ENCODE results near the gene ENC1.

The ENC1 gene

DNA sequence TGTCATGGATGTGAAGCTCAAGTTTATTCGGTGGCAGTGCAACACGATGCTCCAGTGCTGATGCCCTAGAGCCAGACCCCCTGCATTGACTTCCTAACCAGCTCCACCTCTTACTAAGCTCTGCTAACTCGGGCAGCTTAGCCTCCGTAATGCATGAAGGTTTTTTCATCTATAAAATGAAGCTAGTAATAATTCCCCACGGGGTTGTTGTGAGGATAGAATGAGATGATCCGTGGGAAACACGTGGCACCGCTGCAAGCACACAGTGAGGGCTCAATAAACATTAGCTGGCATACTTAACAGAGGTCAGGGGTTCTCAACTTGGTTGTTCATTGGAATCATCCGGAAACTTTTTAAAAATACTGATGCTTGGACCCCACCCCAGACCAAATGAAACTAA, 6.8 kb downstream of the ENC1 start:
- no peak overlapping the region for H3K4me3 ChIP-seq (ENCODE audit: insufficient read depth, low read depth, low read length)
- 85% methylated on average over 9 of the region's 9 CpGs for WGBS, 2 experiments
- H3K36me3 ChIP-seq (ENCODE audit: control insufficient read depth, insufficient read depth, low read length), result peaks cover 23% of the 10 kb centered on the region
- no peak overlapping the region for H3K27ac ChIP-seq (ENCODE audit: insufficient read depth, low read depth, low read length, poor library complexity, severe bottlenecking)
- H3K27me3 ChIP-seq (ENCODE audit: control insufficient read depth, insufficient read depth, low read length, poor library complexity, severe bottlenecking), result no peaks in the 10 kb centered on the region
- H3K9me3 ChIP-seq (ENCODE audit: control insufficient read depth, low read length), result no peaks in the 10 kb centered on the region
- H3K4me1 ChIP-seq (ENCODE audit: control insufficient read depth, insufficient read depth, low read length), result peaks cover 54% of the 10 kb centered on the region

- Histone ChIP-seq H3K36me3 (ENCODE audit: control insufficient read depth, insufficient read depth, low read length) (peaks cover 23% of the 10 kb centered on the region), H3K27me3 (ENCODE audit: control insufficient read depth, insufficient read depth, low read length, poor library complexity, severe bottlenecking) (no peaks in the 10 kb centered on the region), H3K9me3 (ENCODE audit: control insufficient read depth, low read length) (no peaks in the 10 kb centered on the region), H3K4me3 (ENCODE audit: insufficient read depth, low read depth, low read length) (no peak overlapping the region), H3K4me1 (ENCODE audit: control insufficient read depth, insufficient read depth, low read length) (peaks cover 61% of the 10 kb centered on the region), H3K27ac (ENCODE audit: insufficient read depth, low read depth, low read length, poor library complexity, severe bottlenecking) (no peak overlapping the region)
- WGBS, 2 experiments, result 92 to 97% methylated on average over 4 of the region's 4 CpGs
These were observed 7.6 kb downstream of the ENC1 start for GRCh38 chr5:74632947-74633356.

DNA sequence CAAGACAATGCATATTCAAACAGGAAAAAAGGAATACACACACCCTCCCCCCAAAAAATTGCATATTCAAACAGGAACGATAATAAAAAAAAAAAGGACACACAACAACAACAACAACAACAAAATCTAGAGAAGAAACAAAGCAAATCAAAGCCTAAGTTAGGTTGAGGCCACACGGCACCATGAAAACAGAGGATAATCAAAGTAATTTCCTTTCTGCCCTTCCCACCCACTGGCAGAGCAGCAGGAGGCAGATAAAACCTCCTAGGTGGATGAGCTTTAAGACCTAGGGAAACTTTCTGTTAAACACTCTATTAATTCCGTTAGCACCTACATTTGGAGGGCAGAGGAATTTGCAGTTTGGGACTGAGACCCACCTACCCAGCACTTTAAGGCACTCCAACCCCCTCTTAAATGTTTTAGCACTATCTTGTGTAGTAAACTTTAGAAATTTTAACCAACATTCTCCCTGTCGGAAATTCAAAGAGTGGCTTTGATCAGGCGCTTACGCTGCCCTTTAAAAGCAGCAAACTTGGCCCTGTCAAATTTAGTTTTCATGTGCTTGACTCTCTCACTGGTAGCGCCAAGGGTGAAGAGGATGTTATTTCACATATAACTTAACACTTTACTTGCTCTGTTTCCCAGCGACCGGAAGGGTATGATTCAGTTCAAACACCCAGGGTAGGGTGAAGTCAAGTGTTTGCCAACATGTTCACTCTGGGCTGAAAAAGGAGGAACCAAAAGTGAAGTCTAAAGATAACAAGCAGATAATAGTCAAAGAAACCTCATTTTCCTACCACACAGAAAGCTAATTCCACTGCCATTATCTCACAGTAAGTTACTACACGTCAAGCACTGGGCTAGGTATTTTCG, 9.2 kb downstream of the ENC1 start:
- H3K4me1 ChIP-seq (ENCODE audit: control insufficient read depth, insufficient read depth, low read length), result peaks cover 64% of the 10 kb centered on the region
- no peaks in the 10 kb centered on the region for H3K27me3 ChIP-seq (ENCODE audit: control insufficient read depth, insufficient read depth, low read length, poor library complexity, severe bottlenecking)
- no peak overlapping the region for H3K4me3 ChIP-seq (ENCODE audit: insufficient read depth, low read depth, low read length)
- 41 to 43% methylated on average over 11 of the region's 11 CpGs for WGBS, 2 experiments
- H3K27ac ChIP-seq (ENCODE audit: insufficient read depth, low read depth, low read length, poor library complexity, severe bottlenecking), result no peak overlapping the region
- no peaks in the 10 kb centered on the region for H3K9me3 ChIP-seq (ENCODE audit: control insufficient read depth, low read length)
- H3K36me3 ChIP-seq (ENCODE audit: control insufficient read depth, insufficient read depth, low read length), result peaks cover 23% of the 10 kb centered on the region

DNA sequence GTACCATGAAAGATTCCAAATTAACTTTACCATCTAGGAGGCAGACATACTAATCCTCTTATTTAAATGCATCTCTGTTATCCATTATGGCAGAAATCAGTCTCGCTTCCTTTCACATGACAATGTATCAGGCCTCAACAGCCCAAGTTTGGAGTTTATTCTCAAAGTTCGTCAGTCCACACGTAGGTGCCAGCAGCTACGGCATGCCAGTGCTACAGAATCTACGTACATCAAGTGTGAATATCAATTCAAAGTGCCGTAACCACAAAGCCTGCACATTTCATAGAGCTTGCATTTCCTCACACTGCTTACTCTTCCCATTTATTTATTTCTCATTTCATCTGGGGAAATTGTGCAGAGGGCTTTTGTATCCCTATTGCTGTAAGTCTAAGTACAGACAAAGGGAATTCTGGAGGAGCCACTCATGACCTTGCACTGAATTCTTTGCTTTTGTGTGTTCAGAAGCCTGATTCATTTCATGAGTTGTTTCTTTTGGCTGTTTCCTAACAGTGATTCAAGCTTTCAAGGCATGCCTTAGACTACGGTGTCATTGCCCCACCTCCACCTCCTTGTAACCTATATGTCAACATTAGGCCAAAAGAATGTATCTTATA, 10.0 kb downstream of the ENC1 start:
- Histone ChIP-seq H3K4me1 (ENCODE audit: control insufficient read depth, insufficient read depth, low read length) (peaks cover 68% of the 10 kb centered on the region), H3K4me3 (ENCODE audit: insufficient read depth, low read depth, low read length) (no peak overlapping the region), H3K36me3 (ENCODE audit: control insufficient read depth, insufficient read depth, low read length) (peaks cover 16% of the 10 kb centered on the region), H3K27me3 (ENCODE audit: control insufficient read depth, insufficient read depth, low read length, poor library complexity, severe bottlenecking) (no peaks in the 10 kb centered on the region), H3K9me3 (ENCODE audit: control insufficient read depth, low read length) (no peaks in the 10 kb centered on the region), H3K27ac (ENCODE audit: insufficient read depth, low read depth, low read length, poor library complexity, severe bottlenecking) (no peak overlapping the region)
- WGBS, 2 experiments, result 86 to 92% methylated on average over 6 to 7 of the region's 7 CpGs

GRCh38 chr5:74629326-74629725, 11.2 kb downstream of the ENC1 start:
- Histone ChIP-seq H3K27me3 (ENCODE audit: control insufficient read depth, insufficient read depth, low read length, poor library complexity, severe bottlenecking) (no peaks in the 10 kb centered on the region), H3K4me1 (ENCODE audit: control insufficient read depth, insufficient read depth, low read length) (peaks cover 67% of the 10 kb centered on the region), H3K4me3 (ENCODE audit: insufficient read depth, low read depth, low read length) (no peak overlapping the region), H3K9me3 (ENCODE audit: control insufficient read depth, low read length) (no peaks in the 10 kb centered on the region), H3K36me3 (ENCODE audit: control insufficient read depth, insufficient read depth, low read length) (peaks cover 7% of the 10 kb centered on the region), H3K27ac (ENCODE audit: insufficient read depth, low read depth, low read length, poor library complexity, severe bottlenecking) (peak overlapping the region; percentile 58)
- WGBS, 2 experiments, result 39 to 42% methylated on average over 4 of the region's 4 CpGs

DNA sequence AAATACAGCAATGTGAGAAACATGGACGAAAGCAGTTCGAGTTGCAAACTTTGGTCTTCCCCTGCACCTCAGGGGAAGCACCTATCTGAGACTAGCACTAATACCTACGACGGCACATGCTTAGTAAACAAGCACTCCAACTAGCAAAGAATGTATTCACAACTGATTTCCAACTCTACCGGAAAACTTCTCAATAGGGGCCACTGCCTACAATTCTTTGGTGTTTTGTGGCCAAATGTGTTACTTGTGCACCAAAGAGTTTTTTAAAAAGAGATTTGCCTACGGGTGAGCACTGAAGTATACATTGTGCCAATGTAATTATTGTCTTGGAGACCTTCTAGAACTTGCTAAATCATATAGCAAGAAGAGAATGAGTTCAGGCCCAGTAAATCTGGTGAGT, 12.2 kb downstream of the ENC1 start:
- no peak overlapping the region for H3K4me3 ChIP-seq (ENCODE audit: insufficient read depth, low read depth, low read length)
- WGBS, 2 experiments, result 81 to 93% methylated on average over 6 of the region's 6 CpGs
- H3K27ac ChIP-seq (ENCODE audit: insufficient read depth, low read depth, low read length, poor library complexity, severe bottlenecking), result peak overlapping the region; percentile 76
- H3K27me3 ChIP-seq (ENCODE audit: control insufficient read depth, insufficient read depth, low read length, poor library complexity, severe bottlenecking), result no peaks in the 10 kb centered on the region
- no peaks in the 10 kb centered on the region for H3K9me3 ChIP-seq (ENCODE audit: control insufficient read depth, low read length)
- H3K4me1 ChIP-seq (ENCODE audit: control insufficient read depth, insufficient read depth, low read length), result peaks cover 70% of the 10 kb centered on the region
- no peaks in the 10 kb centered on the region for H3K36me3 ChIP-seq (ENCODE audit: control insufficient read depth, insufficient read depth, low read length)

GRCh38 chr5:74627646-74628279, 12.8 kb downstream of the ENC1 start:
- Histone ChIP-seq H3K4me1 (ENCODE audit: control insufficient read depth, insufficient read depth, low read length) (peaks cover 74% of the 10 kb centered on the region), H3K27ac (ENCODE audit: insufficient read depth, low read depth, low read length, poor library complexity, severe bottlenecking) (peak overlapping the region; percentile 76), H3K9me3 (ENCODE audit: control insufficient read depth, low read length) (no peaks in the 10 kb centered on the region), H3K27me3 (ENCODE audit: control insufficient read depth, insufficient read depth, low read length, poor library complexity, severe bottlenecking) (no peaks in the 10 kb centered on the region), H3K4me3 (ENCODE audit: insufficient read depth, low read depth, low read length) (no peak overlapping the region), H3K36me3 (ENCODE audit: control insufficient read depth, insufficient read depth, low read length) (no peaks in the 10 kb centered on the region)
- WGBS, 2 experiments, result 59 to 65% methylated on average over 3 of the region's 4 CpGs

DNA sequence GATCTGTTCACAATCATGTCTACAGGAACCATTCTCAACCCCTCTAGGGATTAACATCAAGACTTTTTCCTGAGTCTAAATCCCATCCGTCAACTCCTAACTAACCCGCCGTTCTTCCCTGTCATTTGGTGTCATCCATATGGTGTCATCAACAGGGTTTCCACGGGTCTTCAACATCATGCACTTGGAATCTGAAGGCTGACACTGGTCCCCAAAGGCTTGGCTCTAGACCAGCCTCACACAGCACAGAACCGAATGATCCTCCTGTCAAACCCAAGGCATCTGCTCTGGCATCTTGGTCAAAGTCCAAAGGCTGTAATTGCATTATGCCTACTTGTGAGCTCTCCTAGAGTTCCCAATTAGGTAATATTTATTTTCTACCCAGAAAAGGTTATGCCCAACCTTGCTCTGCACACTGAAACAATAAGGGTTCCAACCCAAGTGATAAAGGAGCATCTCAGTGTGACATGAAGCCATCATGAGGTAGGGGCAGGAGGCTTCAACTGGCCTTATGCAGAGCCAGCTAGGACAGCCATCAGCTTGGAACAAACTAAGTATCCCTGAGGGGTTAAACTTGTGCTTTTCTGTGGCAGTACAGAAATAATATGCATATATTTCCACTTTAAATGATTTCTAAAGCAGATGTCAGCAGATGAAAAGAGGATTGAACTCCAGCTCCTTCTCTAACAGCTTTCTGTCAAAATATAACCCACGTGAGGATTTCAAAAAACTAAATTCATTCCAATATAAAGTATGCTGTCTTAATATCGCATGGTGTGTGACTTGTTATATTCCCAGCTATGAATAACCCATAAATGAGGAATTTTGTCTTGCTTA, 13.9 kb downstream of the ENC1 start:
- Histone ChIP-seq H3K27me3 (ENCODE audit: control insufficient read depth, insufficient read depth, low read length, poor library complexity, severe bottlenecking) (no peaks in the 10 kb centered on the region), H3K27ac (ENCODE audit: insufficient read depth, low read depth, low read length, poor library complexity, severe bottlenecking) (no peak overlapping the region), H3K4me1 (ENCODE audit: control insufficient read depth, insufficient read depth, low read length) (peaks cover 75% of the 10 kb centered on the region), H3K36me3 (ENCODE audit: control insufficient read depth, insufficient read depth, low read length) (no peaks in the 10 kb centered on the region), H3K4me3 (ENCODE audit: insufficient read depth, low read depth, low read length) (no peak overlapping the region), H3K9me3 (ENCODE audit: control insufficient read depth, low read length) (no peaks in the 10 kb centered on the region)
- 87% methylated on average over 6 to 7 of the region's 7 CpGs for WGBS, 2 experiments

- Histone ChIP-seq H3K36me3 (ENCODE audit: control insufficient read depth, insufficient read depth, low read length) (no peaks in the 10 kb centered on the region), H3K27me3 (ENCODE audit: control insufficient read depth, insufficient read depth, low read length, poor library complexity, severe bottlenecking) (no peaks in the 10 kb centered on the region), H3K4me3 (ENCODE audit: insufficient read depth, low read depth, low read length) (no peak overlapping the region), H3K27ac (ENCODE audit: insufficient read depth, low read depth, low read length, poor library complexity, severe bottlenecking) (peak overlapping the region; percentile 39), H3K4me1 (ENCODE audit: control insufficient read depth, insufficient read depth, low read length) (peaks cover 67% of the 10 kb centered on the region), H3K9me3 (ENCODE audit: control insufficient read depth, low read length) (no peaks in the 10 kb centered on the region)
- WGBS, 2 experiments, result 67 to 73% methylated on average over 5 of the region's 5 CpGs
These were observed 14.7 kb downstream of the ENC1 start for GRCh38 chr5:74625742-74626241.

All from ectodermal cell (in vitro differentiated cells).